Upper lobe of left lung (tissue), 6 donors: Measurements from ENCODE around the gene AP4M1. TPM values are rescaled to one million over a fixed set of nuclear protein-coding genes. Genes with fewer than 3 reads are reported as not detected.
A peak's percentile ranks its signal among the peaks of the same experiment; 100 is the strongest.

Experiments used
- ATAC-seq, 2 donors: fragments of 200-7000 bp; cut with Tn5 transposase; one replicate each; pipeline ENCODE4 v1.9.1; 2022; ENCODE audit warnings: mild to moderate bottlenecking in 2 of 2, moderate library complexity in 2 of 2; ENCODE audit not compliant: low FRiP score in 2 of 2
- DNase-seq, 2 donors: peaks; one replicate each; pipeline ENCODE4 v3.0.0-alpha.2; 2019 to 2020
- H3K27ac ChIP-seq, 4 donors: fragments of 200-600 bp; sonication (generic); one replicate each; pipeline ENCODE4 v1.5.1; 2016 to 2019
- H3K27me3 ChIP-seq, 4 donors: fragments of 200-600 bp; sonication (generic); one replicate each; pipeline ENCODE4 v1.5.1; 2017 to 2019
- H3K36me3 ChIP-seq, 4 donors: fragments of 200-600 bp; sonication (generic); one replicate each; pipeline ENCODE4 v1.5.1; 2016 to 2019
- H3K4me1 ChIP-seq, 4 donors: fragments of 200-600 bp; sonication (generic); one replicate each; pipeline ENCODE4 v1.5.1; 2018 to 2019
- H3K4me3 ChIP-seq, 4 donors: fragments of 200-600 bp; sonication (generic); one replicate each; pipeline ENCODE4 v1.5.1; 2017 to 2019; ENCODE audit warnings: mild to moderate bottlenecking in 2 of 4, moderate library complexity in 1 of 4
- H3K9me3 ChIP-seq, 4 donors: fragments of 200-600 bp; sonication (generic); one replicate each; pipeline ENCODE4 v1.5.1; 2018 to 2019
- CTCF ChIP-seq, 6 experiments: fragments of 450-650 bp in 4 of 6; fragments of 200-600 bp in 2 of 6; sonication (generic) in 2 of 6; IDR thresholded peaks; one replicate each; pipeline ENCODE4 v1.5.1; 2016 to 2019; ENCODE audit warnings: antibody characterized with exemption in 6 of 6
- EP300 ChIP-seq, 4 donors: sonication (generic); formaldehyde crosslinking; IDR thresholded peaks; one replicate each; pipeline ENCODE4 v1.5.1; 2017; ENCODE audit warnings: antibody characterized with exemption in 4 of 4, control low read depth in 2 of 4
- POLR2A ChIP-seq, 4 donors: fragments of 450-650 bp; IDR thresholded peaks; one replicate each; pipeline ENCODE4 v1.5.1; 2016 to 2017; ENCODE audit warnings: antibody characterized with exemption in 4 of 4, mild to moderate bottlenecking in 2 of 4
- POLR2AphosphoS5 ChIP-seq, 2 donors: sonication (generic); formaldehyde crosslinking; IDR thresholded peaks; one replicate each; pipeline ENCODE4 v1.5.1; 2017; ENCODE audit warnings: antibody characterized with exemption in 2 of 2
- WGBS, 2 donors: methylation state at CpG; one replicate each; pipeline ENCODE4 v1.1.5; 2017 to 2018; 5-methylcytosine and 5-hydroxymethylcytosine counted together
- total RNA-seq, 6 donors: library from RNA; depleted of rRNA in 4 of 6; stranded (reverse); fragments of >200 nt in 4 of 6; gene quantifications; one replicate each; pipeline versions ENCODE4 v1.1.0 to v1.2.1, GENCODE V29; 2016 to 2021
- donor health status: DM: no; HTN: no; CAD: no; lungs with moderate emphysema.
- donor health status: DM: no; HTN: yes; CAD: no; lungs with severe emphysema.

The AP4M1 gene
- total RNA-seq, 6 donors from 2014 or later = 17.3 to 142 (median 19.4) TPM

- no peaks in the 10 kb centered on the region for H3K36me3 ChIP-seq
- peak overlapping the region in 2 of 4 donors; percentile 13 for H3K4me3 ChIP-seq
- peak; percentile 70 to 87 (median 80) for TF ChIP-seq CTCF (IDR thresholded peaks at IDR 0.05)
- no peak for TF ChIP-seq POLR2AphosphoS5 (IDR thresholded peaks at IDR 0.05)
- H3K27ac ChIP-seq = no peak overlapping the region
- H3K4me1 ChIP-seq = peaks cover 14 to 28% (median 25%) of the 10 kb centered on the region in 4 donors
- H3K27me3 ChIP-seq = no peaks in the 10 kb centered on the region
- DNase-seq (peak; percentile 81 to 94), ATAC-seq (peak in 1 of 2 donors; percentile 37)
- no peaks in the 10 kb centered on the region for H3K9me3 ChIP-seq
- WGBS, 2 donors = 13 to 15% methylated on average over 24 of the region's 24 CpGs
Measured at GRCh38 chr7:100130608-100131453, 29.4 kb downstream of the AP4M1 start.

GRCh38 chr7:100132126-100132525, 30.7 kb downstream of the AP4M1 start:
- Histone ChIP-seq H3K4me1 (peaks cover 11 to 21% (median 20%) of the 10 kb centered on the region in 4 donors), H3K27ac (no peak overlapping the region), H3K4me3 (no peak overlapping the region), H3K9me3 (no peaks in the 10 kb centered on the region), H3K27me3 (no peaks in the 10 kb centered on the region), H3K36me3 (no peaks in the 10 kb centered on the region)
- TF ChIP-seq CTCF (IDR thresholded peaks at IDR 0.05) (no peak), EP300 (IDR thresholded peaks at IDR 0.05) (no peak), POLR2AphosphoS5 (IDR thresholded peaks at IDR 0.05) (no peak), POLR2A (IDR thresholded peaks at IDR 0.05) (no peak)
- no peak for DNase-seq
- no peak for ATAC-seq
- 67 to 68% methylated on average over 7 of the region's 7 CpGs for WGBS, 2 donors

- TF ChIP-seq EP300 (IDR thresholded peaks at IDR 0.05) (no peak), POLR2A (IDR thresholded peaks at IDR 0.05) (no peak), CTCF (IDR thresholded peaks at IDR 0.05) (peak; percentile 69 to 87 (median 78))
- ATAC-seq (peak; percentile 86 to 90), DNase-seq (peak in 1 of 2 donors; percentile 57)
- WGBS, 2 donors = 15 to 25% methylated on average over 3 of the region's 3 CpGs
- Histone ChIP-seq H3K9me3 (no peaks in the 10 kb centered on the region), H3K27ac (no peak overlapping the region), H3K4me3 (no peak overlapping the region), H3K27me3 (no peaks in the 10 kb centered on the region), H3K36me3 (no peaks in the 10 kb centered on the region), H3K4me1 (peaks cover 11 to 19% (median 17%) of the 10 kb centered on the region in 4 donors)
Measured at GRCh38 chr7:100132697-100133151, 31.3 kb downstream of the AP4M1 start.

- ATAC-seq (no peak), DNase-seq (no peak)
- no peak overlapping the region for H3K27ac ChIP-seq
- H3K36me3 ChIP-seq = no peaks in the 10 kb centered on the region
- no peak for TF ChIP-seq POLR2AphosphoS5 (IDR thresholded peaks at IDR 0.05)
- no peak for TF ChIP-seq POLR2A (IDR thresholded peaks at IDR 0.05)
- no peak for TF ChIP-seq EP300 (IDR thresholded peaks at IDR 0.05)
- TF ChIP-seq CTCF (IDR thresholded peaks at IDR 0.05) = no peak
- no peaks in the 10 kb centered on the region for H3K4me1 ChIP-seq
- H3K4me3 ChIP-seq = no peak overlapping the region
- H3K27me3 ChIP-seq = no peaks in the 10 kb centered on the region
- no peaks in the 10 kb centered on the region for H3K9me3 ChIP-seq
- WGBS, 2 donors = 71 to 74% methylated on average over 13 of the region's 13 CpGs
Measured at GRCh38 chr7:100137851-100138760, 36.7 kb downstream of the AP4M1 start.
